ENCODE results near the gene SH3GL3.

DNA sequence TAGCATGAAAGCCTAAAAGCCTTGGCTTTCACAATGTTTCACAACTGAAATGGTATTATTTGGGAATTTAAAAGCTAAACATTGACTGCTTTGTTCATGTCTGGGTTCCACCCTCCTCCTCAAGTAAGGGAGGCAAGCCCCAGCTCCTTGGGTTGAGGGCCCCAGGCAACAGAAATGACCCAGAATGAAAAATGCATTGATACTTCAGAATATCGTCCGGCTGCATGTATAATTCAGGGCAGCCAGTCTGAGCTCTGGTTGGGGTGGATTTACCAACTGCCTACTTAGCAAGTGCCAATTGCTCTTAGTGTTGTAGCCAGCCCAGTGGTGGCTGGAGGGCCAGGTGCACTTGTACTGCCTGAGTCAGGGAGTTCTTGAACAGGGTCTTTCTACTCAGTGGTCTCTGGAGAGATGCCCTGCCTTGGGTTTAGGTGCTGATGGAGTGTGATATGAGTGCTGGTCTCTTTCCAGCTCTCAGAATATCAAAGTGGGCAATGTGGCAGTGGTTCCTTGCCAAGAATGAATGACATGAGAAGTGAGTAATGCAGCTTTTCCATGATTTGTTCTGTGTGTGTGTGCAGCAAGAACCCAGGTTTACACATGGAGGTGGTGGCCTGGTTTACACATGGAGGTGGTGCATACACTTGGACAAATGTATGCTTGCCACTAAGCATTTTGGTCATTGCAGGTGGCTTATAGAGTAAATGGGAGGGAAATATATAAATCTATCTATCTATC is 165.9 kb downstream of the SH3GL3 start:
- TF ChIP-seq POLR2AphosphoS5 (IDR thresholded peaks at IDR 0.05; ENCODE audit: low read depth, low read length) (no peak), SIN3A (IDR thresholded peaks at IDR 0.05; ENCODE audit: borderline replicate concordance, insufficient read depth, low read length) (no peak), TAF1 (IDR thresholded peaks at IDR 0.05; ENCODE audit: borderline replicate concordance, insufficient read depth, low read length) (no peak), FOXP2 (optimal IDR thresholded peaks at IDR 0.05; ENCODE audit: borderline replicate concordance, extremely low read depth, extremely low read length, insufficient read depth) (no peak)
- TF ChIP-seq, protein P1, sequence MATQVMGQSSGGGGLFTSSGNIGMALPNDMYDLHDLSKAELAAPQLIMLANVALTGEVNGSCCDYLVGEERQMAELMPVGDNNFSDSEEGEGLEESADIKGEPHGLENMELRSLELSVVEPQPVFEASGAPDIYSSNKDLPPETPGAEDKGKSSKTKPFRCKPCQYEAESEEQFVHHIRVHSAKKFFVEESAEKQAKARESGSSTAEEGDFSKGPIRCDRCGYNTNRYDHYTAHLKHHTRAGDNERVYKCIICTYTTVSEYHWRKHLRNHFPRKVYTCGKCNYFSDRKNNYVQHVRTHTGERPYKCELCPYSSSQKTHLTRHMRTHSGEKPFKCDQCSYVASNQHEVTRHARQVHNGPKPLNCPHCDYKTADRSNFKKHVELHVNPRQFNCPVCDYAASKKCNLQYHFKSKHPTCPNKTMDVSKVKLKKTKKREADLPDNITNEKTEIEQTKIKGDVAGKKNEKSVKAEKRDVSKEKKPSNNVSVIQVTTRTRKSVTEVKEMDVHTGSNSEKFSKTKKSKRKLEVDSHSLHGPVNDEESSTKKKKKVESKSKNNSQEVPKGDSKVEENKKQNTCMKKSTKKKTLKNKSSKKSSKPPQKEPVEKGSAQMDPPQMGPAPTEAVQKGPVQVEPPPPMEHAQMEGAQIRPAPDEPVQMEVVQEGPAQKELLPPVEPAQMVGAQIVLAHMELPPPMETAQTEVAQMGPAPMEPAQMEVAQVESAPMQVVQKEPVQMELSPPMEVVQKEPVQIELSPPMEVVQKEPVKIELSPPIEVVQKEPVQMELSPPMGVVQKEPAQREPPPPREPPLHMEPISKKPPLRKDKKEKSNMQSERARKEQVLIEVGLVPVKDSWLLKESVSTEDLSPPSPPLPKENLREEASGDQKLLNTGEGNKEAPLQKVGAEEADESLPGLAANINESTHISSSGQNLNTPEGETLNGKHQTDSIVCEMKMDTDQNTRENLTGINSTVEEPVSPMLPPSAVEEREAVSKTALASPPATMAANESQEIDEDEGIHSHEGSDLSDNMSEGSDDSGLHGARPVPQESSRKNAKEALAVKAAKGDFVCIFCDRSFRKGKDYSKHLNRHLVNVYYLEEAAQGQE (IDR thresholded peaks at IDR 0.05; ENCODE audit: insufficient read depth in 1 of 2, low read depth in 2 of 2, low read length in 2 of 2): no peak

Measured in PFSK-1 (cell line).